Activated naive CD8-positive, alpha-beta T cell treated with anti-CD3 and anti-CD28 coated beads, Interleukin-2, amount 50 U/mL, for 24 hours (primary cell): ENCODE measurements around the gene AMN.
"Not testable (repeated sequence)": the region's sequence is repeated elsewhere in the genome, so short reads cannot be mapped to it uniquely, and the experiment has no call there.

Source experiments
- ATAC-seq: fragments of 150-1000 bp; cut with Tn5 transposase; one replicate; pipeline ENCODE4 v1.10.0; 2021
- DNase-seq: peaks from one replicate; pipeline ENCODE4 v3.0.0; 2021
- H3K27ac Mint-ChIP-seq: one replicate; pipeline ENCODE4 v1.8.0; 2021; ENCODE audit warnings: mild to moderate bottlenecking, mixed read lengths
- H3K27me3 Mint-ChIP-seq: one replicate; pipeline ENCODE4 v1.8.0; 2021; ENCODE audit warnings: mixed read lengths
- H3K36me3 Mint-ChIP-seq: one replicate; pipeline ENCODE4 v1.8.0; 2021; ENCODE audit warnings: low read depth, mixed read lengths
- H3K4me1 Mint-ChIP-seq: one replicate; pipeline ENCODE4 v1.8.0; 2021; ENCODE audit warnings: mixed read lengths
- H3K4me3 Mint-ChIP-seq: one replicate; pipeline ENCODE4 v1.8.0; 2021; ENCODE audit warnings: mild to moderate bottlenecking, moderate library complexity, mixed read lengths
- H3K9me3 Mint-ChIP-seq: one replicate; pipeline ENCODE4 v1.8.0; 2021; ENCODE audit warnings: mixed read lengths

The AMN gene

DNA sequence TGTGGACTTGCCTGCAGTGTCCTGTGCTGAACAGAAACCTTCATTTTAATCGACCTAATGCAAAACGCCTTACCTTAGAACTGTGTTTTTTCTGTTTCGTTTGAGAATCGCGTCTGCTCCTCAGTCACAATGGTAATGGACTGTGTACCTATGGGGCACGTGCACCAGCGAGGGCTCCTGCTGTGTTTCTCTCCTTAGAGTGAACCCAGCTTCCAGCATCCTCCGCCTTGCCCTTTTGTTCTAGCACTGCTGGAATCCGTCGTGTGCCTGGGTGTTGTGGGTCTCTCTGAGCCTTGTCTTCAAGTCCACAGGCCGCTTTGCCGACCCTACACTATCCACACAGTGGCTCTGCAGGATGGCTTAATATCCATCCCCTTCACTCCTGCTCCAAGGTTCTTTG is 3.6 kb downstream of the AMN start:
- Mint-ChIP-seq H3K4me1 (peaks cover 7% of the 10 kb centered on the region), H3K27ac (no peak overlapping the region), H3K4me3 (no peak overlapping the region), H3K9me3 (no peaks in the 10 kb centered on the region), H3K27me3 (peaks cover 32% of the 10 kb centered on the region), H3K36me3 (no peaks in the 10 kb centered on the region)
- no peak for ATAC-seq
- no peak for DNase-seq

DNA sequence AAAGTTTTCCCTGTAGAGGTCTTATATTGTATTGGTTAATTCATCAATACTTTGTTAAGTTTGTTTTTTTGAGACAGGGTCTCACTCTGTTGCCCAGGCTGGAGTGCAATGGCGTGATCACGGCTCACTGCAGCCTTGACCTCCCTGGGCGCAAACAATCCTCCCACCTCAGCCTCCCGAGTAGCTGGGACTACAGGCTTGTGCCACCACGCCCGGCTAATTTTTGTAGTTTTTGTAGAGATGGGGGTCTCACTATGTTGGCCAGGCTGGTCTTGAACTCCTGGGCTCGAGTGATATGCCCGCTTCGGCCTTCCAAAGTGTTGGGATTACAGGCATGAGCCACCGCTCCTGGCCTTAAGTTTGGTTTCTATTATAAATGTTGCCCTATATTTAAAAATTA is 4.4 kb downstream of the AMN start:
- H3K4me1 Mint-ChIP-seq, H3K9me3 Mint-ChIP-seq, H3K27ac Mint-ChIP-seq, H3K4me3 Mint-ChIP-seq, H3K36me3 Mint-ChIP-seq, DNase-seq, ATAC-seq: not testable (repeated sequence)
- H3K27me3 Mint-ChIP-seq: peaks cover 32% of the 10 kb centered on the region

DNA sequence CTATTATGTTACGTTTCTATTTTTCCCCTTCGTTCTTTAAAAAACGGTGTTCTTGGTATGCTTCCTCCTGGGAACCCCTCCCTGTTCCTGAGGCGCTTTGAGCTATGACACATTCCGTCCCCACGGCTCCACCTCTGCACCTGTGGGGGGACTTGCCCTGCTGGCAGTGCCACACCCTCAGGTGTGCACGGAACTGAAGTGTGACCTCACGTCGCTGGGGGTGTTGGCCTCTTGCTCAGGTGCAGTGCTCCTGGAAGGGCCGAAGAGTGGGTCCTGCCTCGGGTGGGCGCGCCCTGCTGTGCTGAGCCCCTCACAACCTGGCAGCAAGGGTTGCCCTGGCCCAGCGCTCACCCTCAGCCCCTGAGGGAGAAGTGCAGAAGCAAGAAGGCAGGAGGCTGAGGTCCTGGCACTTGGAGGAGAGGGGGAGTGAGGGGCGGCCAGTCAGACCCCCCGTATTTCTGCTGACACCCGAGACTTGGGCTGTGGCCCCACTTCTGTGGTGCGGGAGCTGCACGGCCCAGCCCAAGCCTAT is 4.9 kb downstream of the AMN start:
- peaks cover 32% of the 10 kb centered on the region for H3K27me3 Mint-ChIP-seq
- no peak overlapping the region for H3K4me3 Mint-ChIP-seq
- ATAC-seq: no peak
- DNase-seq: no peak
- H3K9me3 Mint-ChIP-seq: no peaks in the 10 kb centered on the region
- peaks cover 7% of the 10 kb centered on the region for H3K4me1 Mint-ChIP-seq
- no peaks in the 10 kb centered on the region for H3K36me3 Mint-ChIP-seq
- H3K27ac Mint-ChIP-seq: no peak overlapping the region

DNA sequence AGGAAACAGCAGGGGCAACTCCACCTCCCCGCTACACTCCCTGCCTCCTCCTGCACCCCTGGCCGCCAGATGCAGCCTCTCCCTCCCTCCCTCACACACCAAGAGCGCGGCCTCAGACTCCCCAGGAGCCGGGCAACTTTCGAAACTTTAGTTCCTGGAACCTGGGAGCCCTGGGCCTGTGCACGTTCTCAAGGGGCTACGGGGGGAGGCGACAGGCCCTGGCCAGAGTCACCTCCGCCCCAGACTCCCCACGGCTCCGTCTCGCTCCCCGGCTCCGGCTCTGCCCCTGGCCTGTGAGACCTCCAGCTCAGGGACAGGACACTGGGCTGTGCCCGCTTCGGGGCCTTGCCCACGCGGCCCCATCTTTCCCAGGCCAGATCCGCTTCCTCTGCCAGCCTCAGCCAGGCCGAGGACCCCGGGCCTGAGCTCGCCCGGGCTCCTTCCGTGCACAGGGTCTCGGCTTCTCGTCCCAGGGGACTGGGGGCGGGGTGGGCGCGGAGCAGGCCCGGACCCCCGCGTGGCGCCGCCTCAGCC is 5.5 kb downstream of the AMN start:
- H3K36me3 Mint-ChIP-seq: no peaks in the 10 kb centered on the region
- H3K4me3 Mint-ChIP-seq: peak overlapping the region; percentile 55
- no peaks in the 10 kb centered on the region for H3K9me3 Mint-ChIP-seq
- ATAC-seq: peak; percentile 2
- DNase-seq: no peak
- H3K27me3 Mint-ChIP-seq: peaks cover 31% of the 10 kb centered on the region
- H3K27ac Mint-ChIP-seq: no peak overlapping the region
- peaks cover 7% of the 10 kb centered on the region for H3K4me1 Mint-ChIP-seq

DNA sequence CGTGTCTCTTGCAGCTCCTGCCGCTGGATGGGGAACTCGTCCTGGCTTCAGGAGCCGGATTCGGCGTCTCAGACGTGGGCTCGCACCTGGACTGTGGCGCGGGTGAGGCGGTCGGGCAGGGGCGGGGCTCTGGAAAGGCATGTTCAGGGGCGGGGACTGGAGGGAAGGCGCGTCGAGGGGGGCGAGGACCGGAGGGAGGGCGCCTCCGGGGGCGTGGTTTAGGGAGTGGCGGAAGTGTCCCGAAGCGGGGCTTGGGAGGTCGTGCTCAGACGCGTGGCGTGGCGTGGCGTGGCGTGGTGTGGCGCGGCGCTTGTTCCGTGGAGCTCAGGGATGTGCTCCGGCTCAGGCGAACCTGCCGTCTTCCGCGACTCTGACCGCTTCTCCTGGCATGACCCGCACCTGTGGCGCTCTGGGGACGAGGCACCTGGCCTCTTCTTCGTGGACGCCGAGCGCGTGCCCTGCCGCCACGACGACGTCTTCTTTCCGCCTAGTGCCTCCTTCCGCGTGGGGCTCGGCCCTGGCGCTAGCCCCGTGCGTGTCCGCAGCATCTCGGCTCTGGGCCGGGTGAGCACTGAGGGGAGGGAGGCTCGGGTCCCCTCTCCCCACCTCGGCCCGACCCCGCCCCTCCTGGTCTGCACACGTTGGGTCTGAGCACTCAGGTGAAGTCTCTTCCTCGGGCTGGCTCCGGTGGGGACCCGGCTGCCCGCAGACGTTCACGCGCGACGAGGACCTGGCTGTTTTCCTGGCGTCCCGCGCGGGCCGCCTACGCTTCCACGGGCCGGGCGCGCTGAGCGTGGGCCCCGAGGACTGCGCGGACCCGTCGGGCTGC is 6.2 kb downstream of the AMN start:
- DNase-seq: peak; percentile 78
- peak; percentile 64 for ATAC-seq
- Mint-ChIP-seq H3K4me1 (peaks cover 7% of the 10 kb centered on the region), H3K27me3 (peaks cover 28% of the 10 kb centered on the region), H3K36me3 (no peaks in the 10 kb centered on the region), H3K4me3 (peak overlapping the region; percentile 55), H3K27ac (no peak overlapping the region), H3K9me3 (no peaks in the 10 kb centered on the region)

DNA sequence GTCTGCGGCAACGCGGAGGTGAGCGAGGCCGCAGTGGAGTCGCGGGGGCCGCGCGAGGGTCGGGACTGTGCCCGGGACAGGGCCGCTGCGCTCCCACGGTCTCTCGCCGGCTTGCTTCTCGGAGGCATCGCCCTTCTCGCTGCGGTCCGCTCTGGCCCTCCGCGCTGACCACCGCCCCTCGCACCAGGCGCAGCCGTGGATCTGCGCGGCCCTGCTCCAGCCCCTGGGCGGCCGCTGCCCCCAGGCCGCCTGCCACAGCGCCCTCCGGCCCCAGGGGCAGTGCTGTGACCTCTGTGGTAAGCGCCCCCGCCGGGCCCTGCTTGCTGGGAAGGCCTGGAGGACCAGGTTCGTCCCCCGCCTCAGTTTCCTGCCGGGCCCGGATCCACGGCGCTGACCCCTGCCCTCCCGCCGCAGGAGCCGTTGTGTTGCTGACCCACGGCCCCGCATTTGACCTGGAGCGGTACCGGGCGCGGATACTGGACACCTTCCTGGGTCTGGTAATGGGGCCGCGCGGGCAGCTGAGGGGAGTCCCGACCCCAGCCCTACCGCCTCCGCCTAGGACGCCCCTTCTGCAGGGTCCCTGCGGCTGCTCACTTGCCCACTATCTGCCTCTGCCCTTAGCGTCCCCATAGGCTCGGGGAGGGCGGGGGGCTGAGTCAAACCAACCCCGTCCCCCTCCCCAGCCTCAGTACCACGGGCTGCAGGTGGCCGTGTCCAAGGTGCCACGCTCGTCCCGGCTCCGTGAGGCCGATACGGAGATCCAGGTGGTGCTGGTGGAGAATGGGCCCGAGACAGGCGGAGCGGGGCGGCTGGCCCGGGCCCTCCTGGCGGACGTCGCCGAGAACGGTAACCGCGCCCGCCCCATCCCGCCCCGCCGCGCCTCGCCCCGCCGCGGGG is 7.0 kb downstream of the AMN start:
- no peak overlapping the region for H3K4me3 Mint-ChIP-seq
- H3K9me3 Mint-ChIP-seq: no peaks in the 10 kb centered on the region
- no peak overlapping the region for H3K27ac Mint-ChIP-seq
- DNase-seq (no peak), ATAC-seq (no peak)
- H3K4me1 Mint-ChIP-seq: peaks cover 3% of the 10 kb centered on the region
- peaks cover 23% of the 10 kb centered on the region for H3K27me3 Mint-ChIP-seq
- no peaks in the 10 kb centered on the region for H3K36me3 Mint-ChIP-seq

DNA sequence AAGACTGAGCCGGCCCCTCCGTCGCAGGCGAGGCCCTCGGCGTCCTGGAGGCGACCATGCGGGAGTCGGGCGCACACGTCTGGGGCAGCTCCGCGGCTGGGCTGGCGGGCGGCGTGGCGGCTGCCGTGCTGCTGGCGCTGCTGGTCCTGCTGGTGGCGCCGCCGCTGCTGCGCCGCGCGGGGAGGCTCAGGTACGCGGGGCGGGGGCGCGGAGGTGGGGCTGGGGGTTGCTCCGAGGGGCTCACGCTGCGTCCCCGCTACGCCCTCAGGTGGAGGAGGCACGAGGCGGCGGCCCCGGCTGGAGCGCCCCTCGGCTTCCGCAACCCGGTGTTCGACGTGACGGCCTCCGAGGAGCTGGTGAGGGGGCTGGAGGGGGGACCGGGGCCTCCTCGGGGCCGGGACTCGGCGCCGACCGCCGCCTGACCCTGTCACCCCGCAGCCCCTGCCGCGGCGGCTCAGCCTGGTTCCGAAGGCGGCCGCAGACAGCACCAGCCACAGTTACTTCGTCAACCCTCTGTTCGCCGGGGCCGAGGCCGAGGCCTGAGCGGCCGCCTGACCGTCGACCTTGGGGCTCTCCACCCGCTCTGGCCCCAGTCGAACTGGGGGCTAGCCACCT is 7.8 kb downstream of the AMN start:
- H3K9me3 Mint-ChIP-seq: no peaks in the 10 kb centered on the region
- no peak overlapping the region for H3K4me3 Mint-ChIP-seq
- peaks cover 3% of the 10 kb centered on the region for H3K4me1 Mint-ChIP-seq
- no peak overlapping the region for H3K27ac Mint-ChIP-seq
- ATAC-seq (no peak), DNase-seq (no peak)
- H3K36me3 Mint-ChIP-seq: no peaks in the 10 kb centered on the region
- H3K27me3 Mint-ChIP-seq: peaks cover 21% of the 10 kb centered on the region

DNA sequence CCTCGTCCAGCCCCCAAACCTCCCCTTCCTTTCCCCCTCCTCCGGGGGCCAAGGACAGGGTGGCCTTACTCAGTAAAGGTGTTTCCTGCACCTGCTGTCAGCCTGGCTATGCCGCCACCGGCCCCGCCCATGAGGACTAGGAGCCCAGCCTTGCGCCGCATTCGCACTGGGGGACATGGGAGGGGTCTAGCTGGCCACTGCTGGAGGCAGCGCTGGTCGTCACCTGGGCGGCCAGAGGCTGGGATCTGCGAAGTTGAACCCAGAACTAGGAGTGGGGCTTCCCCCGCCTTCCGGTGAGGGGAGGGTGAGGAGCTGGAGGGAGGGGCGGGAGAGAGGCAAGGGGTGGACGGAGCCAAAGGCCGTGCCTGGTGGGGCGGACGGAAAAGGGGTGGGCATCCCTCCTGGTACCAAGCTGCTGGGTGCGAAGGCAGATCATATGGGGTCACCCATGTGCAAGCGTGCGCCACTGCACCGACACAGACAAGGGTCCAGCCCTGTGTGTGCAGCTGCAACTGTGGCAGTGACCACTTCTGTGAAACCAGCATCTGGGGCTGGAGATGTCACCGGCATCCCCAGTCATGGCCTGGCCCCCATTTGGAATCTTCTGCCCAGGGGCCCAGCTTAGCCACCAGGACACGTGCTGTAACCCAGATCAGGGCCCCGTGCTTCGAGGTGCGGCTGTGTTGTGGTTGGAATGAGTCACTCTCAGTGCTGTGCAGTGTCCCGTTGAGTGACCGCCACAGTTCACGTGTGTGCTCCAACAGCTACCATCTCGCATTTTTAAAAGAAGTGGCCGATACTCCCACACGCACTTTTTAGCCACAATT is 8.5 kb downstream of the AMN start:
- Mint-ChIP-seq H3K9me3 (no peaks in the 10 kb centered on the region), H3K4me1 (peaks cover 1% of the 10 kb centered on the region), H3K27me3 (peaks cover 16% of the 10 kb centered on the region), H3K36me3 (no peaks in the 10 kb centered on the region), H3K27ac (no peak overlapping the region), H3K4me3 (no peak overlapping the region)
- DNase-seq (no peak), ATAC-seq (no peak)

DNA sequence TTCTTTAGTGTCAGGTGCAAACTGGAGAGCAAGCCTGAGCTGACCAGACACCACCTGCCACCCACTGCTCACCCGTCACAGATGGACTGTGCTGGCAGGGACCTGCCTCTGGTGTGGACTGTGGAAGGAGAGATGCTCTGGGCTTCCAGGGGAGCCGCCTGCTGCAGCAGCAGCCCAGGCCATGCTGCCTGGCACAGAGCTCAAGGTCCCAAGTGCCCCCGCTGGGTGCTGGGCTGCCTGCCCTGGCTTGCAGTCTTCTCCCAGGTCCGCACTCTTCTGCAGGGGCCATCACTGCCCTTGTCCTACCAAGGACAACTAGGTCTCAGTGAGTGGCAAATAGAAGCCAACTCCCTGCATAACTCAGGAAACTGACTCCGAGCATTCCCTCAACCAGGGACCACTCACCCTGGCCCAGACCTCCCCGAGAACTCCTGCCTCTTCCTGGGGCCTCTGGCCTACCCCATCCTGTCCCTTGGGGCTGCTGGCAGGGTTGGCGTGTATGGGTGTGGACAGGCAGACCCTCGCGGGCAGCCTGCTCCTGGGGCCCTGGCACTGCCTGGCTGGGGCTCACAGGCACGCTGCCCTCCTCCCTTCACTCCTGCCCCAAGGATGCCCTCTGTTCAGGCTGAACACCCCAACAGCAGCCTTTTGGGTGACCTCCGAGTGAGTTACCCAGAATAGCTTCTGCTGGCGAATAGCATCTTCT is 9.3 kb downstream of the AMN start:
- Mint-ChIP-seq H3K4me3 (no peak overlapping the region), H3K27me3 (peaks cover 11% of the 10 kb centered on the region), H3K9me3 (no peaks in the 10 kb centered on the region), H3K36me3 (no peaks in the 10 kb centered on the region), H3K4me1 (peaks cover 1% of the 10 kb centered on the region), H3K27ac (no peak overlapping the region)
- no peak for ATAC-seq
- no peak for DNase-seq

DNA sequence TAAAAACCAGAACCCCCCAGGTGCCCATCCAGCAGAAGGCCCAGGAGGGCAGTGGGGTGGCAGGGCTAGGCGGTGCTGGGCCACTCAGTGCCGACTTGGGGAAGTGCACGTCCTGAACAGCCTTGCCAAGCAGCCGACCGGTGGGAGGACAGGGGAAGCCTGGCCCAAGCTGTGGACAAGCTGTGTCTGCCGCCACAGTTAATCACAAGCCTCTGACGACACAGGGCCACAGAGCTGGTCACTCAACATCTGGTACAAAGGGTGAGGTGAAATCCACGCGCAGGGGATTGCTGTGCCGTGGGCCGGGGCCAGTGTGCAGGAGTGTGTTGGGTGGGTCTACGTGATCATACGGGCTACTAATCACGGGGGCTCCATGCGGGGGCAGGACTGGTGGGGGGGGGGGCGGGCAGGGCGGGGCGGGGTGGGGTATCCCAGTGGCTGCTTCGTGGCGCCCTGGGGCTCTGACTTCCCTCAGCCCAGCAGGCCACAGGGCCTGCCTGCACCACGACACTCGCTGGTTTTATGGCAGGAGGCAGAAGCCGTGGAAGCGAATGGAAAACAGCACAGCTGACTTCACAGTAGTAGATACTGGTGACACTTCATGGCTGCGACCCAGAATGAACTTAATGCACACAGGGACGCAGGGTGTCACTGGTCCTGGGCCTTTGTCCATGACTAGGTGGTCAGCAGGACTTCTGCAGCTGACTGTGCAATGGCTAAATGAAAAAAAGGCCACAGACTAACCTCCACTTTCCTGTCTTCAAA is 10.2 kb downstream of the AMN start:
- Mint-ChIP-seq H3K27me3 (peaks cover 5% of the 10 kb centered on the region), H3K36me3 (no peaks in the 10 kb centered on the region), H3K4me1 (peaks cover 1% of the 10 kb centered on the region), H3K27ac (no peak overlapping the region), H3K9me3 (no peaks in the 10 kb centered on the region), H3K4me3 (no peak overlapping the region)
- ATAC-seq (no peak), DNase-seq (no peak)

DNA sequence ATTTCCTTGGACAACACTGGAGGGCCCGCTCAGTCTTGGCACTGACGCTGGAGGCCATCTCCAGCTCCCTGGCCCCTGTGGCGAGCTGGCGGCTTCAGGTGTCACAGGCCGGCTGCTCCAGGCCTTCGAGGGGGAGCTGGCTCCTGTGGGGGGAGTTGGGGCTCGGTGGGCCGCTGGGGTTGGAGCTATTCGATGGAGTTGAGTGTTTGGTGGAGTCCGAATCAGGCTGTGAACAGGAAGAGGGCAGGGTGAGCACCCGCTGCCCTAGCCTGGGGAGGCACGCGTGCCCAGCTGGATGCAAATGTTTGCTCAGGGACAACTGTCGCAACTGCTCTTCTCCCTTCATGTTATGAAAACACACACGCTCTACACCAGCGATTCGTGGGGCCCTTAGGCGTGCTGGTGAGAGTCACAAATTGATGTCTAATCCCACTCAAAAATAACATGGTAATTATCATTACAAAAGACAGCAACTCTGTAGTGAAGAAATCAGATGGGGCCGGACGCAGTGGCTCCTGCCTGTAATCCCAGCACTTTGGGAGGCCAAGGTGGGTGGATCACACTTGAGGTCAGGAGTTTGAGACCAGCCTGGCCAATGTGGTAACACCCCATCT is 11.3 kb downstream of the AMN start:
- no peak for ATAC-seq
- Mint-ChIP-seq H3K27me3 (no peaks in the 10 kb centered on the region), H3K4me1 (no peaks in the 10 kb centered on the region)

DNA sequence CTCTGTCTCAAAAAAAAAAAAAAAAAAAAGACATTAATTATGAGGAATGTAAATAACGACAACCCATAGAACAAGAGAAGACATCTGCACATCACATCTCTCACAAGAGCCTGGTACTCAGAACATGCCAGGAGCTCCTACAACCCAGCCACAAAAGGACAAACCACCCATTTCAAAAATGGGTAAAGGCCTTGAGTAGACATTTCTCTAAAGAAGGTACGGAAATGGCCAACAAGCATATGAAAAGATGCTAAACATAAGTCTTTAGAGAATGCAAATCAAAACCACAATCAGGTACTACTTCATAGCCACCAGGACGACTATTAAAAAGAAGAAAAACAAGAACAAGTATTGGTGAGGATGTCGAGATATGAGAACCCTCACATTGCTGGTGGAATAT is 13.3 kb downstream of the AMN start:
- no peak for ATAC-seq

More for the DNA sequence above, 11.3 kb downstream of the AMN start:
- no peak overlapping the region for H3K27ac Mint-ChIP-seq
- no peak overlapping the region for H3K4me3 Mint-ChIP-seq
- H3K36me3 Mint-ChIP-seq: no peaks in the 10 kb centered on the region
- no peak for DNase-seq
- H3K9me3 Mint-ChIP-seq: no peaks in the 10 kb centered on the region

More for the DNA sequence above, 13.3 kb downstream of the AMN start:
- no peak overlapping the region for H3K4me3 Mint-ChIP-seq
- H3K9me3 Mint-ChIP-seq: no peaks in the 10 kb centered on the region
- H3K4me1 Mint-ChIP-seq: no peaks in the 10 kb centered on the region
- H3K27ac Mint-ChIP-seq: no peak overlapping the region
- H3K36me3 Mint-ChIP-seq: no peaks in the 10 kb centered on the region
- no peak for DNase-seq
- H3K27me3 Mint-ChIP-seq: no peaks in the 10 kb centered on the region
